ENCODE measurements around the gene ATP5F1C.
"Not testable (repeated sequence)": the region's sequence is repeated elsewhere in the genome, so short reads cannot be mapped to it uniquely, and the experiment has no call there.

DNA sequence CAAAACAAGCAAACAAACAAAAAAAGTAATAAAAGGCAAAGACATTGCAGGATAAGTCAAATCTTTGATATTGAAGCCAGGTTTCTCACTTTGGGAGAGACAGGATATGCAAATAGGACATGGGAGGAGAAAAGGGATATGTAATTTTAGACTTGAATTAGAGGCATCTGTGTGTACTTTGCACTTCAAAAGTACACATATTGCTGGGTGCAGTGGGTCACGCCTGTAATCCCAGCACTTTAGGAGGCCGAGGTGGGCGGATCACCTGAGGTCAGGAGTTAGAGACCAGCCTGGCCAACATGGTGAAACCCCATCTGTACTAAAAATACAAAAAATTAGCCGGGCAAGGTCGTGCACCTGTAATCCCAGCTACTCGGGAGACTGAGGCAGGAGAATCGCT, 23.8 kb downstream of the ATP5F1C start:
- TF ChIP-seq, protein P1, sequence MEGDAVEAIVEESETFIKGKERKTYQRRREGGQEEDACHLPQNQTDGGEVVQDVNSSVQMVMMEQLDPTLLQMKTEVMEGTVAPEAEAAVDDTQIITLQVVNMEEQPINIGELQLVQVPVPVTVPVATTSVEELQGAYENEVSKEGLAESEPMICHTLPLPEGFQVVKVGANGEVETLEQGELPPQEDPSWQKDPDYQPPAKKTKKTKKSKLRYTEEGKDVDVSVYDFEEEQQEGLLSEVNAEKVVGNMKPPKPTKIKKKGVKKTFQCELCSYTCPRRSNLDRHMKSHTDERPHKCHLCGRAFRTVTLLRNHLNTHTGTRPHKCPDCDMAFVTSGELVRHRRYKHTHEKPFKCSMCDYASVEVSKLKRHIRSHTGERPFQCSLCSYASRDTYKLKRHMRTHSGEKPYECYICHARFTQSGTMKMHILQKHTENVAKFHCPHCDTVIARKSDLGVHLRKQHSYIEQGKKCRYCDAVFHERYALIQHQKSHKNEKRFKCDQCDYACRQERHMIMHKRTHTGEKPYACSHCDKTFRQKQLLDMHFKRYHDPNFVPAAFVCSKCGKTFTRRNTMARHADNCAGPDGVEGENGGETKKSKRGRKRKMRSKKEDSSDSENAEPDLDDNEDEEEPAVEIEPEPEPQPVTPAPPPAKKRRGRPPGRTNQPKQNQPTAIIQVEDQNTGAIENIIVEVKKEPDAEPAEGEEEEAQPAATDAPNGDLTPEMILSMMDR (conservative IDR thresholded peaks at IDR 0.05): not testable (repeated sequence)
- not testable (repeated sequence) for TF ChIP-seq EZH2 (IDR thresholded peaks at IDR 0.05; ENCODE audit: low read depth)
